ENCODE measurements around the gene IMPG1. TPM values are rescaled to one million over a fixed set of nuclear protein-coding genes. Genes with fewer than 3 reads are reported as not detected.

Gene IMPG1
- polyA plus RNA-seq, 1 donor (not counting 4 experiments of a cell fraction or from before 2014, with no cell fraction given) = not detected

DNA sequence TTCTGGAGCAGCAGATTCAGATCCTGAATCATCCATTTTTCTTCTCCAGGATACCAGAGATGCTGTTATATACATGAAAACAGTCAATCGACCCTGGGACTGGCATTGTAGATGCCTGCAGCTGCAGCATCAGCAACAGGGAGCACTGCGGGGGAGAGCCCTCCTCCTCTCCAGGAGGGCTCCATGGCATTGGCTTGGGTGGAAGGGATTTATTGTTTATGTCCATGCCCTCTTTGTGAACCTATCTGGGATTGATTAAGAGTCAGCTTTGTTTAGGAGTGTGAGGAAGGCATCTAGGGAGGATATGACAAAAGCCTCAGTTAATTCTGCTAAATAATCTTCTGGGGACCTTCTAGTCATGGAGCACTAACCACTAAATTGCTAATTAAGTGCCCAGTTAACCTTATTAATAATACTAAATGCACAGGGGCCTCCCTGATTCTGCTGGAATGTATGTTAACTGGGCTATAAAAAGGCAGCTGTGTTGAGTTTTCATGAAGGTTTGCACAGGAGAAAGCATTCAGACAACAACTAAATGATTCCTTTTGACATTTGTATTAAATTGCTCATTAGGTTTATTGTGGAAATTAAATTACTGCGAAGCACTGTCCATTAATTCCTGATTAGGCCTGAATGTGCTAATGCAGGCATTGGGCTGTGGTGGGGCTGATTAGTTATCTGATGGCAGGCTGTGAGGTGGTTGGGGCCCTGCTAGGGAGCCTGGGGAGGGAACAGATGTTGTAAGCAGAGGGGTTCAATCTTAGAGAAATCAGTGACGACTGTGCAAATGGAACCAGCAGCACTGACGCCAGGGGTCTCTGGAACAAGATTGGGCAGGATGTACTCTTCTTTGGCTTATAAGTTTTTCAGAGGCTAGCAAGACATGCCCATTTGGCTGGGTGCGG, 57.6 kb downstream of the IMPG1 start:
- H3K9me3 ChIP-seq (ENCODE audit: control insufficient read depth, low read depth, low read length) = no peaks in the 10 kb centered on the region
- no peak for TF ChIP-seq EZH2 (IDR thresholded peaks at IDR 0.05; ENCODE audit: low read length)
- TF ChIP-seq, protein P1, sequence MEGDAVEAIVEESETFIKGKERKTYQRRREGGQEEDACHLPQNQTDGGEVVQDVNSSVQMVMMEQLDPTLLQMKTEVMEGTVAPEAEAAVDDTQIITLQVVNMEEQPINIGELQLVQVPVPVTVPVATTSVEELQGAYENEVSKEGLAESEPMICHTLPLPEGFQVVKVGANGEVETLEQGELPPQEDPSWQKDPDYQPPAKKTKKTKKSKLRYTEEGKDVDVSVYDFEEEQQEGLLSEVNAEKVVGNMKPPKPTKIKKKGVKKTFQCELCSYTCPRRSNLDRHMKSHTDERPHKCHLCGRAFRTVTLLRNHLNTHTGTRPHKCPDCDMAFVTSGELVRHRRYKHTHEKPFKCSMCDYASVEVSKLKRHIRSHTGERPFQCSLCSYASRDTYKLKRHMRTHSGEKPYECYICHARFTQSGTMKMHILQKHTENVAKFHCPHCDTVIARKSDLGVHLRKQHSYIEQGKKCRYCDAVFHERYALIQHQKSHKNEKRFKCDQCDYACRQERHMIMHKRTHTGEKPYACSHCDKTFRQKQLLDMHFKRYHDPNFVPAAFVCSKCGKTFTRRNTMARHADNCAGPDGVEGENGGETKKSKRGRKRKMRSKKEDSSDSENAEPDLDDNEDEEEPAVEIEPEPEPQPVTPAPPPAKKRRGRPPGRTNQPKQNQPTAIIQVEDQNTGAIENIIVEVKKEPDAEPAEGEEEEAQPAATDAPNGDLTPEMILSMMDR (optimal IDR thresholded peaks at IDR 0.05 in 1 of 3, IDR thresholded peaks at IDR 0.05 in 1 of 3, conservative IDR thresholded peaks at IDR 0.05 in 1 of 3; ENCODE audit: extremely low read depth in 1 of 3, insufficient read depth in 2 of 3, low read length in 3 of 3) = no peak
- H3K36me3 ChIP-seq (ENCODE audit: control insufficient read depth in 2 of 2, extremely low read depth in 1 of 2, insufficient read depth in 2 of 2, low read length in 2 of 2) = no peaks in the 10 kb centered on the region
- H3K27ac ChIP-seq (ENCODE audit: control insufficient read depth, insufficient read depth, low read length) = no peak overlapping the region
- no peak overlapping the region for H3K4me3 ChIP-seq (ENCODE audit: control insufficient read depth in 2 of 3, extremely low read depth in 1 of 3, insufficient read depth in 2 of 3, low read depth in 1 of 3, low read length in 3 of 3)
- H3K27me3 ChIP-seq (ENCODE audit: control insufficient read depth, extremely low read depth, insufficient read depth, low read length) = no peaks in the 10 kb centered on the region
- no peak overlapping the region for H2AFZ ChIP-seq (ENCODE audit: control insufficient read depth, low read length)
- H3K9me1 ChIP-seq (ENCODE audit: control insufficient read depth, extremely low read depth, insufficient read depth, low read length) = no peaks in the 10 kb centered on the region
- H3K9ac ChIP-seq (ENCODE audit: control insufficient read depth, extremely low read depth, insufficient read depth, low read length) = no peak overlapping the region
- no peaks in the 10 kb centered on the region for H4K20me1 ChIP-seq (ENCODE audit: control insufficient read depth, extremely low read depth, insufficient read depth, low read length)
- no peaks in the 10 kb centered on the region for H3K79me2 ChIP-seq (ENCODE audit: control insufficient read depth, insufficient read depth, low read length)
- H3K4me2 ChIP-seq (ENCODE audit: control insufficient read depth, extremely low read depth, insufficient read depth, low read depth, low read length) = no peak overlapping the region
- no peak for DNase-seq (ENCODE audit: low read depth, low spot score)
- H3K4me1 ChIP-seq (ENCODE audit: control insufficient read depth, extremely low read depth, insufficient read depth, low read length) = no peaks in the 10 kb centered on the region
- no peak for FAIRE-seq
- dilution Hi-C loops (cut with MboI; ENCODE audit: extremely low pct_ligation_motif_present, low sequenced_read_pairs) = no loop called here

DNA sequence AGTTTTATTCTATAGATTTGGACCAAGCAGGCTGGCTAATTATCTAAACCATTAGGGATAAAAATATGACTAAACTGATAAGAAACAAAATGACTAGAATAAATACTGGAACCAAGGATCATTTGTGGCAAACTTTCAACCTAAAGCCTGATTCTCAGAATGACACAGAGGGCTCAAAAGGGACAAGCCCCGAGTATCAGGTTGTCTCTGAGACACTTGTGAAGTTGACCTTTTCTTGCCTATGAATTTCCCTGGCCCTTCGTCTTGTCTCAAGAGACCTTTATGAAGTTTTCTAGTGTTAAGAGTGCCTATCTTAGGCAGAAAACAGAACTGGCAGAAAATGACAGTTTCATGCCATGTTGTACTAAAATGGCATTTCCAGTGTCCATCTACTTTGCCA, 68.3 kb downstream of the IMPG1 start:
- Histone ChIP-seq H3K9ac (ENCODE audit: control insufficient read depth, extremely low read depth, insufficient read depth, low read length) (no peak overlapping the region), H4K20me1 (ENCODE audit: control insufficient read depth, extremely low read depth, insufficient read depth, low read length) (no peaks in the 10 kb centered on the region), H3K4me3 (ENCODE audit: control insufficient read depth in 2 of 3, extremely low read depth in 1 of 3, insufficient read depth in 2 of 3, low read depth in 1 of 3, low read length in 3 of 3) (no peak overlapping the region), H3K27ac (ENCODE audit: control insufficient read depth, insufficient read depth, low read length) (no peak overlapping the region), H3K79me2 (ENCODE audit: control insufficient read depth, insufficient read depth, low read length) (no peaks in the 10 kb centered on the region), H3K9me3 (ENCODE audit: control insufficient read depth, low read depth, low read length) (no peaks in the 10 kb centered on the region), H2AFZ (ENCODE audit: control insufficient read depth, low read length) (no peak overlapping the region), H3K36me3 (ENCODE audit: control insufficient read depth in 2 of 2, extremely low read depth in 1 of 2, insufficient read depth in 2 of 2, low read length in 2 of 2) (no peaks in the 10 kb centered on the region), H3K4me1 (ENCODE audit: control insufficient read depth, extremely low read depth, insufficient read depth, low read length) (no peaks in the 10 kb centered on the region), H3K9me1 (ENCODE audit: control insufficient read depth, extremely low read depth, insufficient read depth, low read length) (no peaks in the 10 kb centered on the region), H3K27me3 (ENCODE audit: control insufficient read depth, extremely low read depth, insufficient read depth, low read length) (no peaks in the 10 kb centered on the region), H3K4me2 (ENCODE audit: control insufficient read depth, extremely low read depth, insufficient read depth, low read depth, low read length) (no peak overlapping the region)
- DNase-seq (ENCODE audit: low read depth, low spot score) (no peak), FAIRE-seq (no peak)
- dilution Hi-C loops (cut with MboI; ENCODE audit: extremely low pct_ligation_motif_present, low sequenced_read_pairs) = no loop called here
- TF ChIP-seq EZH2 (IDR thresholded peaks at IDR 0.05; ENCODE audit: low read length) = no peak
- TF ChIP-seq, protein P1 (optimal IDR thresholded peaks at IDR 0.05 in 1 of 3, IDR thresholded peaks at IDR 0.05 in 1 of 3, conservative IDR thresholded peaks at IDR 0.05 in 1 of 3; ENCODE audit: extremely low read depth in 1 of 3, insufficient read depth in 2 of 3, low read length in 3 of 3) = no peak
